Adrenal gland (tissue), 12 donors: Measurements from ENCODE around the gene IL16. TPM values are rescaled to one million over a fixed set of nuclear protein-coding genes. Genes with fewer than 3 reads are reported as not detected.

ENCODE experiments used
- DNase-seq, 7 donors: peaks; one replicate each; pipeline ENCODE4 v3.0.0-alpha.2; 2019 to 2020
- H3K27ac ChIP-seq, 5 donors: fragments of 200-600 bp; sonication (generic) in 4 of 5; 1 replicate in 3 of 5; 2 replicates in 2 of 5; pipeline versions ENCODE4 v1.5.1 to v1.8.0; 2016 to 2020; ENCODE audit warnings: mild to moderate bottlenecking in 1 of 5
- H3K27me3 ChIP-seq: fragments of 200-600 bp; 2 replicates; pipeline ENCODE4 v1.8.0; 2021
- H3K36me3 ChIP-seq, 2 donors: fragments of 200-600 bp; replicated peaks in 1 of 2; 1 replicate in 1 of 2; 2 replicates in 1 of 2; pipeline versions ENCODE4 v1.5.1 to v1.8.0; 2018 to 2022
- H3K4me1 ChIP-seq, 2 donors: fragments of 200-600 bp; replicated peaks in 1 of 2; 1 replicate in 1 of 2; 2 replicates in 1 of 2; pipeline versions ENCODE4 v1.5.1 to v1.8.0; 2018 to 2021
- H3K4me3 ChIP-seq, 4 donors: fragments of 200-600 bp; sonication (generic) in 3 of 4; one replicate each; pipeline ENCODE4 v1.5.1; 2016 to 2018
- H3K9me3 ChIP-seq, 3 donors: fragments of 200-600 bp; sonication (generic) in 1 of 3; replicated peaks in 1 of 3; 1 replicate in 2 of 3; 2 replicates in 1 of 3; pipeline versions ENCODE4 v1.5.1 to v1.8.0; 2016 to 2021
- CTCF ChIP-seq, 6 experiments: fragments of 450-650 bp in 4 of 6; fragments of 200-600 bp in 2 of 6; sonication (generic) in 1 of 6; IDR thresholded peaks; 1 replicate in 5 of 6; 2 replicates in 1 of 6; pipeline versions ENCODE4 v1.5.1 to v1.8.0; 2016 to 2021; ENCODE audit warnings: antibody characterized with exemption in 6 of 6, mild to moderate bottlenecking in 2 of 6, moderate library complexity in 1 of 6
- POLR2A ChIP-seq, 2 donors: fragments of 450-650 bp; IDR thresholded peaks; one replicate each; pipeline ENCODE4 v1.6.1; 2017; ENCODE audit warnings: antibody characterized with exemption in 2 of 2, mild to moderate bottlenecking in 2 of 2, moderate library complexity in 1 of 2
- WGBS, 4 donors: extraction: QIAGEN DNeasy Blood & Tissue Kit in 2 of 4; methylation state at CpG; one replicate each; pipeline versions ENCODE4 v1.1.5 to v1.1.7; 2013 to 2017; 5-methylcytosine and 5-hydroxymethylcytosine counted together
- intact Hi-C, 2 donors: fragments of 100-400 bp; cut with DNase I; formaldehyde crosslinking; loops; one replicate each; pipeline versions ENCODE4 v1.14.1 to v1.15.0; 2022 to 2023
- polyA plus RNA-seq, 3 donors: library from polyadenylated mRNA; stranded (reverse); fragments of 200-250 nt in 2 of 3; fragments of 350-450 nt in 1 of 3; fragmentation: Illumina TruSeq in 1 of 3; extraction: RNeasy Lipid Tissue Mini Kit (QIAGEN cat#74804) in 1 of 3; gene quantifications; one replicate each; pipeline ENCODE4 v1.2.3, GENCODE V29; 2013 to 2014
- total RNA-seq, 9 donors: library from RNA; depleted of rRNA in 4 of 9; stranded (reverse); fragments of >200 nt in 4 of 9; fragments of 120-200 nt in 1 of 9; fragmentation: NEBNext Ultra II Directional in 1 of 9; extraction: Animal tissue kit (Norgen Biotek cat#: 25700) in 1 of 9; gene quantifications; one replicate each; pipeline versions ENCODE4 v1.1.0 to v1.2.4, GENCODE V29; 2013 to 2023
- donor health status: healthy with polysubstance abuse.
- donor health status: Bipolar disorder and iron deficiency.
- donor health status: DM: yes; HTN: yes; CAD: no.
- donor health status: DM: no; HTN: no; CAD: no.
- donor health status: DM: no; HTN: no; CAD: no.
- donor health status: DM: yes; HTN: yes; CAD: no.

IL16 gene
- total and polyA plus RNA-seq, 12 donors, result 2.2 to 16.0 (median 6.3) TPM

GRCh38 chr15:81224232-81224631, 27.6 kb downstream of the IL16 start:
- no peaks in the 10 kb centered on the region for H3K9me3 ChIP-seq
- no peaks in the 10 kb centered on the region for H3K36me3 ChIP-seq
- TF ChIP-seq CTCF (IDR thresholded peaks at IDR 0.05) (no peak), POLR2A (IDR thresholded peaks at IDR 0.05) (no peak)
- no peaks in the 10 kb centered on the region for H3K4me1 ChIP-seq
- H3K4me3 ChIP-seq, result no peak overlapping the region
- 68 to 100% (median 97%) methylated on average over 1 of the region's 1 CpG for WGBS, 4 donors
- DNase-seq, result no peak
- H3K27me3 ChIP-seq, result no peaks in the 10 kb centered on the region
- H3K27ac ChIP-seq, result no peak overlapping the region
- intact Hi-C loops, result no loop called here

DNA sequence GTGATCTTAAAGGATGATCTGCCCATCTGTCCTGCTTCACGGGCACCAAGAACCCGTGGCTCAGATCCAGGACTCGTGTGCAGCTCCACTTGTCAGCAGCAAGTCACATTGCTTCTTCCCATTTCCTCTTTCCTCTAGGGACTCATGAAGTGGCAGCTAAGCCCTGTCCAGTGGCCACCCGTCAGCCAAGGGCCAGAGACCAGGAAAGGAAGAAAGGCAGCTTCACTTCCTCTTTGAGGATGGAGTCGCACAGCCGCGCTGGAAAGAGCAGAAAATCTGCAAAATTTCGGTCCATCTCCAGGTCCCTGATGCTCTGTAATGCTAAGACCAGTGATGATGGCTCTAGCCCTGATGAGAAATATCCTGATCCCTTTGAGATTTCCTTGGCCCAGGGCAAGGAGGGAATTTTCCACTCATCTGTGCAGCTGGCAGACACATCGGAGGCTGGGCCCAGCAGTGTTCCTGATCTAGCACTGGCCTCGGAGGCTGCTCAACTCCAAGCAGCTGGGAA, 28.5 kb downstream of the IL16 start:
- WGBS, 4 donors, result 72 to 77% (median 74%) methylated on average over 9 to 10 of the region's 10 CpGs
- DNase-seq, result peak; percentile 24 to 59 (median 39)
- no peaks in the 10 kb centered on the region for H3K36me3 ChIP-seq
- H3K4me1 ChIP-seq, result no peaks in the 10 kb centered on the region
- H3K27ac ChIP-seq, result peak overlapping the region in 2 of 5 donors; percentile 8 to 59
- no peak overlapping the region for H3K4me3 ChIP-seq
- no peaks in the 10 kb centered on the region for H3K27me3 ChIP-seq
- H3K9me3 ChIP-seq, result no peaks in the 10 kb centered on the region
- TF ChIP-seq CTCF (IDR thresholded peaks at IDR 0.05), result no peak
- no peak for TF ChIP-seq POLR2A (IDR thresholded peaks at IDR 0.05)
- intact Hi-C loops, result no loop called here

GRCh38 chr15:81227716-81228115, 31.0 kb downstream of the IL16 start:
- Histone ChIP-seq H3K27me3 (no peaks in the 10 kb centered on the region), H3K9me3 (no peaks in the 10 kb centered on the region), H3K27ac (no peak overlapping the region), H3K4me3 (no peak overlapping the region), H3K4me1 (no peaks in the 10 kb centered on the region), H3K36me3 (no peaks in the 10 kb centered on the region)
- 80 to 87% (median 81%) methylated on average over 5 of the region's 5 CpGs for WGBS, 4 donors
- intact Hi-C loops, result no loop called here
- DNase-seq, result no peak
- TF ChIP-seq POLR2A (IDR thresholded peaks at IDR 0.05), result no peak
- no peak for TF ChIP-seq CTCF (IDR thresholded peaks at IDR 0.05)

GRCh38 chr15:81229586-81229985, 32.9 kb downstream of the IL16 start:
- DNase-seq, result peak in 3 of 7 donors; percentile 19 to 45 (median 26)
- TF ChIP-seq CTCF (IDR thresholded peaks at IDR 0.05) (no peak), POLR2A (IDR thresholded peaks at IDR 0.05) (no peak)
- WGBS, 4 donors, result 26 to 65% (median 53%) methylated on average over 3 of the region's 3 CpGs
- Histone ChIP-seq H3K4me3 (no peak overlapping the region), H3K27ac (peak overlapping the region in 1 of 5 donors; percentile 65), H3K36me3 (no peaks in the 10 kb centered on the region), H3K27me3 (no peaks in the 10 kb centered on the region), H3K9me3 (no peaks in the 10 kb centered on the region), H3K4me1 (no peaks in the 10 kb centered on the region)
- intact Hi-C loops, result no loop called here
